ENCODE results near the gene TMPRSS11B. TPM values are rescaled to one million over a fixed set of nuclear protein-coding genes. Genes with fewer than 3 reads are reported as not detected.

The TMPRSS11B gene
- total RNA-seq: not detected
- under 1 TPM in 2 of 3 donors, not detected in 1; 0.09 to 0.35 TPM for polyA plus RNA-seq
- long read RNA-seq, donor 1: 0 reads
- long read RNA-seq, donor 2: 0 reads

- no peaks in the 10 kb centered on the region for H3K4me1 ChIP-seq
- no peaks in the 10 kb centered on the region for H3K9me3 ChIP-seq
- no peak within 1 kb of the TSS for H3K4me3 ChIP-seq
- WGBS, 5 donors: 92 to 95% (median 94%) methylated on average over 6 of the region's 6 CpGs
- TF ChIP-seq CTCF (IDR thresholded peaks at IDR 0.05 in 8 of 11, conservative IDR thresholded peaks at IDR 0.05 in 3 of 11) (no peak), POLR2AphosphoS5 (IDR thresholded peaks at IDR 0.05) (no peak), POLR2A (IDR thresholded peaks at IDR 0.05) (no peak)
- no peaks in the 10 kb centered on the region for H3K27me3 ChIP-seq (replicated peaks in 1 of 7)
- no peak for DNase-seq
- H3K27ac ChIP-seq: no peak within 1 kb of the TSS
- H3K36me3 ChIP-seq: no peaks in the 10 kb centered on the region
- intact Hi-C loops (cut with DNase I; ENCODE audit: low total_unique reads): no loop called here
These were observed at the start of gene TMPRSS11B for GRCh38 chr4:68245594-68245993. TMPRSS11B (minus strand) TSS chr4:68245694; CDS start chr4:68245558, 136 bp downstream.

- no peaks in the 10 kb centered on the region for H3K4me1 ChIP-seq
- H3K4me3 ChIP-seq: no peak overlapping the region
- peaks cover 0 to 16% (median 0%) of the 10 kb centered on the region in 8 donors for H3K9me3 ChIP-seq
- TF ChIP-seq POLR2AphosphoS5 (IDR thresholded peaks at IDR 0.05) (no peak), POLR2A (IDR thresholded peaks at IDR 0.05) (no peak)
- WGBS, 5 donors: 77 to 88% (median 83%) methylated on average over 1 of the region's 1 CpG
- no peaks in the 10 kb centered on the region for H3K27me3 ChIP-seq (replicated peaks in 1 of 7)
- intact Hi-C loops (cut with DNase I; ENCODE audit: low total_unique reads): no loop called here
- H3K36me3 ChIP-seq: no peaks in the 10 kb centered on the region
- no peak overlapping the region for H3K27ac ChIP-seq
- DNase-seq: no peak
These were observed 45.8 kb upstream of the TMPRSS11B start for GRCh38 chr4:68291256-68291655.

- 52 to 71% (median 61%) methylated on average over 2 of the region's 2 CpGs for WGBS, 5 donors
- Histone ChIP-seq H3K9me3 (peaks cover 0 to 16% (median 0%) of the 10 kb centered on the region in 8 donors), H3K36me3 (no peaks in the 10 kb centered on the region), H3K27me3 (replicated peaks in 1 of 7) (no peaks in the 10 kb centered on the region), H3K4me3 (no peak overlapping the region), H3K4me1 (no peaks in the 10 kb centered on the region), H3K27ac (no peak overlapping the region)
- DNase-seq: no peak
- TF ChIP-seq POLR2AphosphoS5 (IDR thresholded peaks at IDR 0.05): no peak
- TF ChIP-seq POLR2A (IDR thresholded peaks at IDR 0.05): no peak
- no peak for TF ChIP-seq CTCF (IDR thresholded peaks at IDR 0.05 in 8 of 11, conservative IDR thresholded peaks at IDR 0.05 in 3 of 11)
- intact Hi-C loops (cut with DNase I; ENCODE audit: low total_unique reads): no loop called here
These were observed 42.9 kb upstream of the TMPRSS11B start for GRCh38 chr4:68288393-68288740.

- WGBS, 5 donors: 43 to 56% (median 48%) methylated on average over 3 of the region's 3 CpGs
- TF ChIP-seq CTCF (IDR thresholded peaks at IDR 0.05 in 8 of 11, conservative IDR thresholded peaks at IDR 0.05 in 3 of 11) (no peak), POLR2AphosphoS5 (IDR thresholded peaks at IDR 0.05) (no peak), POLR2A (IDR thresholded peaks at IDR 0.05) (no peak)
- no peaks in the 10 kb centered on the region for H3K27me3 ChIP-seq (replicated peaks in 1 of 7)
These were observed 42.4 kb upstream of the TMPRSS11B start for GRCh38 chr4:68287704-68288392.

More at GRCh38 chr4:68287704-68288392, 42.4 kb upstream of the TMPRSS11B start:
- Histone ChIP-seq H3K36me3 (no peaks in the 10 kb centered on the region), H3K4me1 (no peaks in the 10 kb centered on the region), H3K27ac (no peak overlapping the region), H3K9me3 (peaks cover 0 to 16% (median 0%) of the 10 kb centered on the region in 8 donors), H3K4me3 (no peak overlapping the region)
- no peak for DNase-seq
- intact Hi-C loops (cut with DNase I; ENCODE audit: low total_unique reads): no loop called here
